Epithelial cell of esophagus (primary cell): ENCODE measurements around the gene TMX4.
"Not testable (repeated sequence)": the region's sequence is repeated elsewhere in the genome, so short reads cannot be mapped to it uniquely, and the experiment has no call there.

Source experiments
- DNase-seq: peaks from one replicate; pipeline ENCODE4 v3.0.0; 2010; ENCODE audit warnings: low read depth
- H3K4me3 ChIP-seq: 2 replicates; pipeline ENCODE4 v1.5.1; 2011; ENCODE audit warnings: mild to moderate bottlenecking, low read length, control low read depth
- CTCF ChIP-seq: IDR thresholded peaks from 2 replicates; pipeline ENCODE4 v1.5.1; 2011; ENCODE audit warnings: low read depth, mild to moderate bottlenecking, low read length, control low read depth, inconsistent platforms; ENCODE audit not compliant: insufficient read depth; ENCODE audit errors: missing control alignments

The TMX4 gene

GRCh38 chr20:8039042-8039441 lies 19.5 kb upstream of the TMX4 start:
- no peak for TF ChIP-seq CTCF
- no peak for DNase-seq
- H3K4me3 ChIP-seq = no peak overlapping the region

DNA sequence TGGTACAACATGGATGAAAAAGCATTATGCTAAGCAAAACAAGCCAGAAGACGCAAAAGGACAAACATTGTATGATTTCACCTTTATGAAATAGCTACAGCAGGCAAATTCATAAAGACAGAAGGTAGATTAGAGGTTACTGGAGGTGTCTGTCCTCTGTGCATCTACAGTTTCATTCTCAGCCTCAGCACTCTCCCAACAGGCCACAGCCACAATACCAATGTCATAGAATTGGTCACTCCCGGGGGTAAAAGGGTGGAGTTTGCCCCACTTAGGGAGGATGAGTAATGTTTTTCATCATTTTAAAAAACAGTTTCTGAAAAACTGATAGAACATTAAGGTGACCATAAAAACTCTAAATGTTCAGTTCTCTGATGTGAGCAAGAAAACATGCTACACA lies 17.2 kb upstream of the TMX4 start:
- no peak for DNase-seq
- no peak for TF ChIP-seq CTCF
- H3K4me3 ChIP-seq = no peak overlapping the region

DNA sequence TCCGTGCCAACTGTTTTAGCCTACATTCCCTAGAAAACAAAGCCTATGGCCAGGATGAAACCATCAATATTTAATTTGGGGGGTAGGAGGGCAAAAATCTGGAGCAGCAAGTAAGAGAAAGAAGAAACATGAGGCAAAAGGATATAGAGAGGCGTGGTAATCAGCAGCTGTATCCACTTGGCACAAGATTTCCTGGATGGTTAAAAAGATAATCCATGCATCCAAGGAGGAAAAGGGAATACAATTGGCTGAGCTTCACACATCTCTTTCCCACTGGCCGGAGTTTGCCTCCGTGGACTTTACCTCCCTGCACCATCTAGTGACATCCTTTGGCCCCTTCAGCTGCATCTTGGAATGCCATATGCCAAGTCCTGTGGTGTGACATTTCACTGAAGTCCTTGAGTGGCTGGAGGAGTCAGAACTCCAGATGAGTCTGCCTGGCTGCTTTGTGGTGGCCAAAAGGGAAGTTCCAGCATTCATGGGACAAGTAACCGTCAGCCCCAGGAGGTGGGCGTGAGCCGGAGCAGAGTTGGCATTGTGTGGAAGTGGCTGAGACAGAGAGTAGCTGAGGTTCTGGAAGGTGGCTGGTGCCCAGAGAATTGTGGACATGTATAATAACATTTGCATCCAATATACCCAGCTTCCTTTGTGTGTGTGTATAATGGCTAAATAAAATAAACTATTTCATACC lies 13.7 kb upstream of the TMX4 start:
- DNase-seq = no peak
- TF ChIP-seq CTCF = no peak
- H3K4me3 ChIP-seq = no peak overlapping the region

GRCh38 chr20:8032499-8032898 lies 12.9 kb upstream of the TMX4 start:
- DNase-seq = no peak
- H3K4me3 ChIP-seq = no peak overlapping the region
- no peak for TF ChIP-seq CTCF

DNA sequence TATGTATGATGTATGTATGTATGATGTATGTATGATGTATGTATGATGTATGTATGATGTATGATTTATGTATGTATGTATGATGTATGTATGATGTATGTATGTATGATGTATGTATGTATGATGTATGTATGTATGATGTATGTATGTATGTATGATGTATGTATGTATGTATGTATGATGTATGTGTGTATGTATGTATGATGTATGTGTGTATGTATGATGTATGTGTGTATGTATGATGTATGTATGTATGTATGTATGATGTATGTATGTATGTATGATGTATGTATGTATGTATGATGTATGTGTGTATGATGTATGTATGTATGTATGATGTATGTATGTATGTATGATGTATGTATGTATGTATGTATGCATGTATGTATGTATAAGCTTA lies 12.0 kb upstream of the TMX4 start:
- not testable (repeated sequence) for DNase-seq, H3K4me3 ChIP-seq

- no peak for TF ChIP-seq CTCF
- H3K4me3 ChIP-seq = no peak overlapping the region
- no peak for DNase-seq
Observed at GRCh38 chr20:8021541-8022269, 2.1 kb upstream of the TMX4 start.

DNA sequence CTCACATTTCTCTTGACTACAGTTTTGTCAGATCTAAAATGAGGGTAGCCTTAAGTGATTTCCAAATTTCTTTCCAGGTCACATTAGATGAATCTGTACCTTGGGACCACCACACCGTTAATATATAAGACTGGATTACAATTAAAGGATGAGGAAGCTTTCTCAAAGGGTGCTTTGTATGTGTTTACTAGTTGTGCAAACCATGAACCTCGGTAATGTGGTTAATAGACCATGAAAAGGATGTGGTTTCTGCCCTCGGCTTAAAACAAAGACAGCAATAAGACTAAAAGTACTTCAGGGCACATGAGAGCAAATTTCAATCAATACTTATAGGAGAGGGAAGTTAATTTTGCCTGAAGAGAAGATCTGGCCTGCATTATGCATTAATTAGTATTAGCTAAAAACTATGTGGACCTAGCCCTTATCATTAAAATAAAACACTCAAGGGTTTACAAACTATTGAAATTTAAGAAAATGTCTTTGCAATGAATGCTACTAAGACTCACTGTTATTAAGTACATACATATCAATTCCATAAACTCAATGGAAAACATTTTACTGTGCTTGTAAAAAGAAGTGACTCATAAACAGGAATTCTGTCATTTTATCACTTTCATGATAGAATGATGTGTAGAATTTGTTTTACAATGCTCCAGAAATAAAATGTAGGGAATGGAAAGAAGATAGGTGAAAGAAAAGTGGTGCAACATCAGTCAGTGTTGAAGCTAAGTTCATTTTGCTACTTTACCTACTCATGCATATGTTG lies 936 bp upstream of the TMX4 start:
- DNase-seq = no peak
- no peak for TF ChIP-seq CTCF
- no peak overlapping the region for H3K4me3 ChIP-seq
